Duodenal mucosa (tissue), 2 donors: Measurements from ENCODE around the gene CIITA.

ENCODE experiments used
- H3K27ac ChIP-seq: one replicate; pipeline ENCODE4 v1.7.0; 2013; ENCODE audit warnings: low read depth, low read length
- H3K27me3 ChIP-seq, 2 donors: one replicate each; pipeline ENCODE4 v1.7.0; 2013; ENCODE audit warnings: low read length in 2 of 2, control low read depth in 1 of 2; ENCODE audit not compliant: insufficient read depth in 2 of 2, control insufficient read depth in 1 of 2
- H3K36me3 ChIP-seq, 2 donors: one replicate each; pipeline ENCODE4 v1.7.0; 2013; ENCODE audit warnings: low read length in 2 of 2, control low read depth in 1 of 2; ENCODE audit not compliant: insufficient read depth in 2 of 2, control insufficient read depth in 1 of 2
- H3K4me1 ChIP-seq, 2 donors: one replicate each; pipeline ENCODE4 v1.7.0; 2013; ENCODE audit warnings: low read length in 2 of 2, control low read depth in 1 of 2; ENCODE audit not compliant: insufficient read depth in 2 of 2, control insufficient read depth in 1 of 2
- H3K4me3 ChIP-seq, 2 donors: one replicate each; pipeline ENCODE4 v1.7.0; 2013; ENCODE audit warnings: low read length in 2 of 2, low read depth in 1 of 2
- H3K9ac ChIP-seq, 2 donors: one replicate each; pipeline ENCODE4 v1.7.0; 2013; ENCODE audit warnings: low read length in 2 of 2, low read depth in 1 of 2
- H3K9me3 ChIP-seq, 2 donors: one replicate each; pipeline ENCODE4 v1.7.0; 2013; ENCODE audit warnings: low read length in 2 of 2, control low read depth in 1 of 2; ENCODE audit not compliant: control insufficient read depth in 1 of 2

Gene CIITA

GRCh38 chr16:10950393-10950792, 73.4 kb downstream of the CIITA start:
- Histone ChIP-seq H3K9me3 (no peaks in the 10 kb centered on the region), H3K36me3 (no peaks in the 10 kb centered on the region), H3K9ac (no peak overlapping the region), H3K27me3 (no peaks in the 10 kb centered on the region), H3K27ac (no peak overlapping the region), H3K4me1 (peaks cover 15 to 25% of the 10 kb centered on the region in 2 donors), H3K4me3 (no peak overlapping the region)

- Histone ChIP-seq H3K27me3 (no peaks in the 10 kb centered on the region), H3K9ac (no peak overlapping the region), H3K36me3 (no peaks in the 10 kb centered on the region), H3K9me3 (no peaks in the 10 kb centered on the region), H3K4me1 (peaks cover 9 to 19% of the 10 kb centered on the region in 2 donors), H3K4me3 (no peak overlapping the region), H3K27ac (no peak overlapping the region)
Observed at GRCh38 chr16:10951026-10951425, 74.0 kb downstream of the CIITA start.

GRCh38 chr16:10954903-10955302, 77.9 kb downstream of the CIITA start:
- no peaks in the 10 kb centered on the region for H3K27me3 ChIP-seq
- no peaks in the 10 kb centered on the region for H3K9me3 ChIP-seq
- peaks cover 3 to 11% of the 10 kb centered on the region in 2 donors for H3K4me1 ChIP-seq
- no peak overlapping the region for H3K9ac ChIP-seq
- H3K27ac ChIP-seq: no peak overlapping the region
- peaks cover 0 to 7% of the 10 kb centered on the region in 2 donors for H3K36me3 ChIP-seq
- no peak overlapping the region for H3K4me3 ChIP-seq

GRCh38 chr16:10957771-10958482, 80.9 kb downstream of the CIITA start:
- H3K36me3 ChIP-seq: peaks cover 2 to 15% of the 10 kb centered on the region in 2 donors
- H3K9ac ChIP-seq: no peak overlapping the region
- H3K9me3 ChIP-seq: no peaks in the 10 kb centered on the region
- no peak overlapping the region for H3K27ac ChIP-seq
- H3K4me1 ChIP-seq: peaks cover 3 to 11% of the 10 kb centered on the region in 2 donors
- no peaks in the 10 kb centered on the region for H3K27me3 ChIP-seq
- no peak overlapping the region for H3K4me3 ChIP-seq

GRCh38 chr16:10959161-10959560, 82.2 kb downstream of the CIITA start:
- H3K27me3 ChIP-seq: no peaks in the 10 kb centered on the region
- H3K4me1 ChIP-seq: peaks cover 4 to 9% of the 10 kb centered on the region in 2 donors
- peaks cover 9 to 22% of the 10 kb centered on the region in 2 donors for H3K36me3 ChIP-seq
- H3K9me3 ChIP-seq: no peaks in the 10 kb centered on the region
- no peak overlapping the region for H3K27ac ChIP-seq
- H3K9ac ChIP-seq: no peak overlapping the region
- H3K4me3 ChIP-seq: no peak overlapping the region

GRCh38 chr16:10961231-10961630, 84.2 kb downstream of the CIITA start:
- Histone ChIP-seq H3K36me3 (peaks cover 9 to 24% of the 10 kb centered on the region in 2 donors), H3K4me3 (no peak overlapping the region), H3K27ac (no peak overlapping the region), H3K9ac (no peak overlapping the region), H3K27me3 (no peaks in the 10 kb centered on the region), H3K9me3 (no peaks in the 10 kb centered on the region), H3K4me1 (peaks cover 7 to 8% of the 10 kb centered on the region in 2 donors)

- H3K27me3 ChIP-seq: no peaks in the 10 kb centered on the region
- H3K4me3 ChIP-seq: peak overlapping the region in 1 of 2 donors; percentile 52
- no peak overlapping the region for H3K9ac ChIP-seq
- no peak overlapping the region for H3K27ac ChIP-seq
- peaks cover 7 to 8% of the 10 kb centered on the region in 2 donors for H3K4me1 ChIP-seq
- no peaks in the 10 kb centered on the region for H3K9me3 ChIP-seq
- peaks cover 9 to 32% of the 10 kb centered on the region in 2 donors for H3K36me3 ChIP-seq
Observed at GRCh38 chr16:10964039-10964890, 87.3 kb downstream of the CIITA start.

- no peaks in the 10 kb centered on the region for H3K27me3 ChIP-seq
- H3K4me3 ChIP-seq: no peak overlapping the region
- no peak overlapping the region for H3K9ac ChIP-seq
- peaks cover 9 to 34% of the 10 kb centered on the region in 2 donors for H3K36me3 ChIP-seq
- H3K4me1 ChIP-seq: peaks cover 7 to 8% of the 10 kb centered on the region in 2 donors
- no peaks in the 10 kb centered on the region for H3K9me3 ChIP-seq
- no peak overlapping the region for H3K27ac ChIP-seq
Observed at GRCh38 chr16:10964891-10965326, 87.9 kb downstream of the CIITA start.

GRCh38 chr16:10965440-10966061, 88.5 kb downstream of the CIITA start:
- no peak overlapping the region for H3K9ac ChIP-seq
- no peak overlapping the region for H3K27ac ChIP-seq
- H3K4me3 ChIP-seq: no peak overlapping the region
- no peaks in the 10 kb centered on the region for H3K27me3 ChIP-seq
- no peaks in the 10 kb centered on the region for H3K9me3 ChIP-seq
- peaks cover 7 to 8% of the 10 kb centered on the region in 2 donors for H3K4me1 ChIP-seq
- H3K36me3 ChIP-seq: peaks cover 9 to 40% of the 10 kb centered on the region in 2 donors

- Histone ChIP-seq H3K4me1 (peaks cover 7 to 8% of the 10 kb centered on the region in 2 donors), H3K27ac (no peak overlapping the region), H3K36me3 (peaks cover 11 to 46% of the 10 kb centered on the region in 2 donors), H3K9me3 (no peaks in the 10 kb centered on the region), H3K9ac (no peak overlapping the region), H3K27me3 (no peaks in the 10 kb centered on the region), H3K4me3 (no peak overlapping the region)
Observed at GRCh38 chr16:10966129-10966528, 89.1 kb downstream of the CIITA start.
